Lung (tissue), 12 donors: ENCODE results near the gene HSD3B7. TPM values are rescaled to one million over a fixed set of nuclear protein-coding genes. Genes with fewer than 3 reads are reported as not detected.

Experiments
- ATAC-seq: fragments of 200-7000 bp; cut with Tn5 transposase; one replicate; pipeline ENCODE4 v1.9.1; 2020; ENCODE audit warnings: moderate number of reproducible peaks; ENCODE audit not compliant: insufficient read depth, low FRiP score
- DNase-seq, 3 donors: peaks; one replicate each; pipeline ENCODE4 v3.0.0-alpha.2; 2013 to 2017
- H3K27ac ChIP-seq, 2 donors: one replicate each; pipeline ENCODE4 v1.5.1; 2013; ENCODE audit warnings: mild to moderate bottlenecking in 2 of 2, moderate library complexity in 2 of 2, control low read depth in 1 of 2, inconsistent platforms in 1 of 2, low read depth in 1 of 2, low read length in 1 of 2
- H3K27me3 ChIP-seq, 3 donors: one replicate each; pipeline ENCODE4 v1.5.1; 2013; ENCODE audit warnings: low read length in 2 of 3; ENCODE audit not compliant: control insufficient read depth in 3 of 3, insufficient read depth in 3 of 3
- H3K36me3 ChIP-seq, 4 donors: one replicate each; pipeline ENCODE4 v1.5.1; 2013; ENCODE audit warnings: low read length in 4 of 4, mild to moderate bottlenecking in 1 of 4, moderate library complexity in 1 of 4; ENCODE audit not compliant: control insufficient read depth in 4 of 4, insufficient read depth in 4 of 4
- H3K4me1 ChIP-seq, 5 donors: one replicate each; pipeline ENCODE4 v1.5.1; 2013; ENCODE audit warnings: low read length in 5 of 5, mild to moderate bottlenecking in 2 of 5, moderate library complexity in 1 of 5; ENCODE audit not compliant: control insufficient read depth in 5 of 5, insufficient read depth in 5 of 5
- H3K4me3 ChIP-seq: one replicate; pipeline ENCODE4 v1.5.1; 2013; ENCODE audit warnings: mild to moderate bottlenecking, control low read depth, moderate library complexity
- H3K9ac ChIP-seq, 2 donors: one replicate each; pipeline ENCODE4 v1.5.1; 2013; ENCODE audit warnings: low read length in 2 of 2, control low read depth in 1 of 2; ENCODE audit not compliant: insufficient read depth in 1 of 2
- H3K9me3 ChIP-seq, 4 donors: one replicate each; pipeline ENCODE4 v1.5.1; 2013; ENCODE audit warnings: low read length in 3 of 4, mild to moderate bottlenecking in 1 of 4, moderate library complexity in 1 of 4; ENCODE audit not compliant: control insufficient read depth in 4 of 4, insufficient read depth in 3 of 4
- CTCF ChIP-seq: IDR thresholded peaks from 2 replicates; pipeline ENCODE4 v1.5.1; 2012; ENCODE audit warnings: mild to moderate bottlenecking; ENCODE audit errors: control extremely low read depth, extremely low read depth
- WGBS, 2 donors: extraction: QIAGEN DNeasy Blood & Tissue Kit; methylation state at CpG; one replicate each; pipeline ENCODE4 v1.1.7; 2013; 5-methylcytosine and 5-hydroxymethylcytosine counted together
- polyA plus RNA-seq, 2 donors: library from polyadenylated mRNA; stranded (reverse); fragments of 200-250 nt; gene quantifications; one replicate each; pipeline ENCODE4 v1.2.1, GENCODE V29; 2013
- total RNA-seq, 2 donors: library from RNA; depleted of rRNA in 1 of 2; stranded (reverse); fragments of >200 nt in 1 of 2; gene quantifications; one replicate each; pipeline ENCODE4 v1.2.1, GENCODE V29; 2014 to 2021
- donor health status: control.
- donor health status: control.
- donor health status: Bipolar disorder and iron deficiency.
- donor health status: healthy.
- donor health status: DM: yes; HTN: yes; CAD: no.

Gene HSD3B7
- total and polyA plus RNA-seq, 4 donors, result 6.2 to 34.5 (median 20.7) TPM

- Histone ChIP-seq H3K27ac (peak overlapping the region in 1 of 2 donors; percentile 48), H3K4me3 (no peak overlapping the region), H3K4me1 (peaks cover 0 to 36% (median 14%) of the 10 kb centered on the region in 5 donors), H3K36me3 (peaks cover 0 to 6% (median 0%) of the 10 kb centered on the region in 4 donors), H3K27me3 (no peaks in the 10 kb centered on the region), H3K9me3 (no peaks in the 10 kb centered on the region), H3K9ac (no peak overlapping the region)
- ATAC-seq (no peak), DNase-seq (peak; percentile 73 to 84 (median 79))
- TF ChIP-seq CTCF, result peak; percentile 12
- WGBS, 2 donors, result 53 to 55% methylated on average over 15 of the region's 15 CpGs
Observed at GRCh38 chr16:30953511-30954124, 31.4 kb upstream of the HSD3B7 start.

GRCh38 chr16:30954993-30955392 is 30.0 kb upstream of the HSD3B7 start:
- Histone ChIP-seq H3K36me3 (peaks cover 2 to 12% (median 6%) of the 10 kb centered on the region in 4 donors), H3K9me3 (no peaks in the 10 kb centered on the region), H3K4me1 (peaks cover 0 to 36% (median 14%) of the 10 kb centered on the region in 5 donors), H3K9ac (no peak overlapping the region), H3K27ac (no peak overlapping the region), H3K27me3 (no peaks in the 10 kb centered on the region), H3K4me3 (no peak overlapping the region)
- DNase-seq (no peak), ATAC-seq (no peak)
- 88 to 93% methylated on average over 8 of the region's 8 CpGs for WGBS, 2 donors
- TF ChIP-seq CTCF, result no peak

- Histone ChIP-seq H3K4me1 (peaks cover 0 to 21% (median 4%) of the 10 kb centered on the region in 5 donors), H3K9ac (peak overlapping the region; percentile 74 to 97), H3K4me3 (peak overlapping the region; percentile 49), H3K27ac (peak overlapping the region; percentile 92 to 100), H3K36me3 (peaks cover 2 to 21% (median 18%) of the 10 kb centered on the region in 4 donors), H3K27me3 (no peaks in the 10 kb centered on the region), H3K9me3 (no peaks in the 10 kb centered on the region)
- TF ChIP-seq CTCF, result peak; percentile 11
- DNase-seq, result peak in 2 of 3 donors; percentile 82 to 85
- 27 to 29% methylated on average over 42 of the region's 42 CpGs for WGBS, 2 donors
- peak; percentile 67 for ATAC-seq
Observed at GRCh38 chr16:30956601-30957455, 28.2 kb upstream of the HSD3B7 start.
